DND-41 (cell line): Measurements from ENCODE around the gene MYL6B.

ENCODE experiments used
- ATAC-seq: fragments of 200-7000 bp; cut with Tn5 transposase; 3 replicates; pipeline ENCODE4 v1.9.1; 2021; ENCODE audit warnings: low read depth; ENCODE audit not compliant: insufficient read depth
- DNase-seq: peaks from one replicate; pipeline ENCODE4 v3.0.0-alpha.2; 2020
- H2AFZ ChIP-seq: 2 replicates; pipeline ENCODE4 v1.6.0; 2012; ENCODE audit warnings: low read depth, low read length
- H3K27ac ChIP-seq: 2 replicates; pipeline ENCODE4 v1.5.1; 2012; ENCODE audit warnings: low read length, inconsistent platforms
- H3K27me3 ChIP-seq: fragments of 200-600 bp; sonication (generic); 2 replicates; pipeline ENCODE4 v1.6.0; 2012; ENCODE audit warnings: low read length, mild to moderate bottlenecking, inconsistent platforms; ENCODE audit not compliant: insufficient read depth, poor library complexity
- H3K36me3 ChIP-seq: 2 replicates; pipeline ENCODE4 v1.5.1; 2012; ENCODE audit warnings: low read length, inconsistent platforms; ENCODE audit not compliant: insufficient read depth
- H3K4me1 ChIP-seq: 2 replicates; pipeline ENCODE4 v1.5.1; 2012; ENCODE audit warnings: mild to moderate bottlenecking, low read length; ENCODE audit not compliant: insufficient read depth
- H3K4me2 ChIP-seq: 2 replicates; pipeline ENCODE4 v1.6.0; 2012; ENCODE audit warnings: mild to moderate bottlenecking, moderate library complexity, low read length, inconsistent platforms; ENCODE audit not compliant: insufficient read depth
- H3K4me3 ChIP-seq, 2 experiments: fragments of 200-600 bp in 1 of 2; shearing (Covaris generic) in 1 of 2; 2 replicates each; pipeline ENCODE4 v1.5.1; 2012 to 2016; ENCODE audit warnings: inconsistent platforms in 2 of 2, low read length in 2 of 2, mild to moderate bottlenecking in 2 of 2, low read depth in 1 of 2, moderate library complexity in 1 of 2
- H3K79me2 ChIP-seq: 2 replicates; pipeline ENCODE4 v1.6.0; 2012; ENCODE audit warnings: low read length, inconsistent platforms; ENCODE audit not compliant: insufficient read depth
- H3K9ac ChIP-seq: 2 replicates; pipeline ENCODE4 v1.6.0; 2012; ENCODE audit warnings: low read depth, mild to moderate bottlenecking, inconsistent platforms, low read length, moderate library complexity
- H3K9me3 ChIP-seq: 2 replicates; pipeline ENCODE4 v1.5.1; 2012; ENCODE audit warnings: low read length, moderate library complexity, mild to moderate bottlenecking, inconsistent platforms; ENCODE audit not compliant: insufficient read depth, severe bottlenecking
- H4K20me1 ChIP-seq: 2 replicates; pipeline ENCODE4 v1.6.0; 2012; ENCODE audit warnings: low read length; ENCODE audit not compliant: insufficient read depth
- CTCF ChIP-seq: IDR thresholded peaks from 2 replicates; pipeline ENCODE4 v1.5.1; 2012; ENCODE audit warnings: borderline replicate concordance, low read length, moderate library complexity, mild to moderate bottlenecking; ENCODE audit not compliant: poor library complexity, severe bottlenecking; ENCODE audit errors: extremely low read depth
- EZH2 ChIP-seq: IDR thresholded peaks from 3 replicates; pipeline ENCODE4 v1.6.1; 2012; ENCODE audit warnings: borderline replicate concordance, low read depth, mild to moderate bottlenecking, moderate library complexity, low read length, inconsistent platforms; ENCODE audit not compliant: severe bottlenecking

MYL6B gene

GRCh38 chr12:56105609-56105902 is 46.8 kb upstream of the MYL6B start:
- Histone ChIP-seq H3K36me3 (peaks cover 60% of the 10 kb centered on the region), H3K27ac (peak overlapping the region; percentile 92)

GRCh38 chr12:56107242-56107641 is 45.1 kb upstream of the MYL6B start:
- Histone ChIP-seq H3K4me1 (peaks cover 42% of the 10 kb centered on the region), H3K9ac (no peak overlapping the region), H3K27me3 (no peaks in the 10 kb centered on the region), H3K27ac (peak overlapping the region; percentile 15; the same call in 1 of the 2 replicates), H3K9me3 (no peaks in the 10 kb centered on the region), H4K20me1 (peaks cover 29% of the 10 kb centered on the region), H2AFZ (no peak overlapping the region), H3K4me3 (no peak overlapping the region), H3K4me2 (peak overlapping the region; percentile 80; the same call in 1 of the 2 replicates), H3K79me2 (peaks cover 50% of the 10 kb centered on the region), H3K36me3 (peaks cover 76% of the 10 kb centered on the region)
- DNase-seq: no peak
- no peak for ATAC-seq
- TF ChIP-seq EZH2: no peak
- no peak for TF ChIP-seq CTCF

More at GRCh38 chr12:56105609-56105902, 46.8 kb upstream of the MYL6B start:
- Histone ChIP-seq H3K4me1 (peaks cover 47% of the 10 kb centered on the region), H3K9ac (peak overlapping the region; percentile 94), H2AFZ (no peak overlapping the region), H3K27me3 (no peaks in the 10 kb centered on the region), H3K79me2 (peaks cover 50% of the 10 kb centered on the region), H3K4me3 (peak overlapping the region; percentile 71 to 72), H4K20me1 (peaks cover 29% of the 10 kb centered on the region), H3K9me3 (no peaks in the 10 kb centered on the region), H3K4me2 (peak overlapping the region; percentile 80)
- TF ChIP-seq CTCF (no peak), EZH2 (no peak)
- ATAC-seq (no peak), DNase-seq (no peak)

GRCh38 chr12:56110571-56110970 is 41.8 kb upstream of the MYL6B start:
- H4K20me1 ChIP-seq: peaks cover 21% of the 10 kb centered on the region; the same call in 1 of the 2 replicates
- no peak for DNase-seq
- H3K4me3 ChIP-seq: no peak overlapping the region
- no peak for TF ChIP-seq EZH2
- TF ChIP-seq CTCF: no peak
- H2AFZ ChIP-seq: no peak overlapping the region
- H3K79me2 ChIP-seq: peaks cover 32% of the 10 kb centered on the region
- peaks cover 25% of the 10 kb centered on the region for H3K4me1 ChIP-seq
- H3K36me3 ChIP-seq: peaks cover 84% of the 10 kb centered on the region
- H3K9ac ChIP-seq: no peak overlapping the region
- H3K27me3 ChIP-seq: no peaks in the 10 kb centered on the region
- no peak overlapping the region for H3K27ac ChIP-seq
- no peaks in the 10 kb centered on the region for H3K9me3 ChIP-seq
- no peak overlapping the region for H3K4me2 ChIP-seq
- ATAC-seq: no peak

- no peak for ATAC-seq
- Histone ChIP-seq H3K27me3 (no peaks in the 10 kb centered on the region), H2AFZ (no peak overlapping the region), H4K20me1 (0 out of 2 replicates have a peak, but pooled peaks cover 2% of the 10 kb centered on the region), H3K79me2 (peaks cover 24% of the 10 kb centered on the region), H3K4me3 (no peak overlapping the region), H3K36me3 (peaks cover 60% of the 10 kb centered on the region), H3K9me3 (no peaks in the 10 kb centered on the region), H3K4me2 (no peak overlapping the region), H3K27ac (no peak overlapping the region; the same call in 1 of the 2 replicates), H3K9ac (no peak overlapping the region), H3K4me1 (peaks cover 24% of the 10 kb centered on the region)
- no peak for TF ChIP-seq EZH2
- TF ChIP-seq CTCF: no peak
- no peak for DNase-seq
Measured at GRCh38 chr12:56114084-56114483, 38.3 kb upstream of the MYL6B start.
